ENCODE measurements around the gene GJA3. TPM values are rescaled to one million over a fixed set of nuclear protein-coding genes. Genes with fewer than 3 reads are reported as not detected.

GJA3 gene
- total and polyA plus RNA-seq, 4 donors, result 0.02 to 0.05 TPM; not detected in 2

- TF ChIP-seq CTCF (IDR thresholded peaks at IDR 0.05; ENCODE audit: low read depth, low read length, missing input control) (no peak), JUND (IDR thresholded peaks at IDR 0.05) (no peak)
These were observed 15.3 kb downstream of the GJA3 start (continued) for GRCh38 chr13:20145521-20145920.

- Histone ChIP-seq H3K4me3 (ENCODE audit: low read depth in 1 of 3, low read length in 3 of 3) (no peak overlapping the region), H3K9ac (ENCODE audit: low read depth in 1 of 2, low read length in 2 of 2) (no peak overlapping the region), H3K9me3 (ENCODE audit: control insufficient read depth in 4 of 4, low read length in 3 of 4) (no peaks in the 10 kb centered on the region), H3K27me3 (ENCODE audit: control insufficient read depth in 4 of 4, insufficient read depth in 4 of 4, low read length in 3 of 4) (peaks cover 0 to 9% (median 2%) of the 10 kb centered on the region in 4 donors), H3K4me1 (ENCODE audit: control insufficient read depth in 4 of 4, insufficient read depth in 4 of 4, low read length in 3 of 4) (peaks cover 0 to 2% (median 0%) of the 10 kb centered on the region in 4 donors), H3K36me3 (ENCODE audit: control insufficient read depth in 4 of 4, insufficient read depth in 3 of 4, low read depth in 1 of 4, low read length in 3 of 4) (no peaks in the 10 kb centered on the region), H3K27ac (ENCODE audit: low read depth in 1 of 2, low read length in 2 of 2) (no peak overlapping the region)
- no peak for DNase-seq (ENCODE audit: low spot score)
- WGBS, result 84% methylated on average over 12 of the region's 12 CpGs
- no peak for TF ChIP-seq REST (IDR thresholded peaks at IDR 0.05)
These were observed 16.6 kb downstream of the GJA3 start for GRCh38 chr13:20144141-20144850.

- DNase-seq (ENCODE audit: low spot score), result no peak
- no peaks in the 10 kb centered on the region for H3K9me3 ChIP-seq (ENCODE audit: control insufficient read depth in 4 of 4, low read length in 3 of 4)
- TF ChIP-seq ATF3 (IDR thresholded peaks at IDR 0.05) (no peak), YY1 (IDR thresholded peaks at IDR 0.05) (no peak), RXRA (IDR thresholded peaks at IDR 0.05) (no peak), REST (IDR thresholded peaks at IDR 0.05) (no peak), ZBTB33 (IDR thresholded peaks at IDR 0.05) (no peak), SP1 (IDR thresholded peaks at IDR 0.05) (no peak), JUND (IDR thresholded peaks at IDR 0.05) (no peak), FOXA2 (IDR thresholded peaks at IDR 0.05) (no peak), TAF1 (conservative IDR thresholded peaks at IDR 0.05) (no peak), HNF4G (IDR thresholded peaks at IDR 0.05) (no peak), GABPA (IDR thresholded peaks at IDR 0.05 in 1 of 2, conservative IDR thresholded peaks at IDR 0.05 in 1 of 2) (no peak), RAD21 (IDR thresholded peaks at IDR 0.05) (no peak), FOXA1 (IDR thresholded peaks at IDR 0.05) (no peak), NR2F2 (IDR thresholded peaks at IDR 0.05) (no peak), HNF4A (conservative IDR thresholded peaks at IDR 0.05) (no peak)
These were observed 17.8 kb downstream of the GJA3 start for GRCh38 chr13:20142927-20143480.

More at GRCh38 chr13:20142927-20143480, 17.8 kb downstream of the GJA3 start:
- Histone ChIP-seq H3K9ac (ENCODE audit: low read depth in 1 of 2, low read length in 2 of 2) (no peak overlapping the region), H3K36me3 (ENCODE audit: control insufficient read depth in 4 of 4, insufficient read depth in 3 of 4, low read depth in 1 of 4, low read length in 3 of 4) (no peaks in the 10 kb centered on the region), H3K27ac (ENCODE audit: low read depth in 1 of 2, low read length in 2 of 2) (no peak overlapping the region), H3K4me1 (ENCODE audit: control insufficient read depth in 4 of 4, insufficient read depth in 4 of 4, low read length in 3 of 4) (peaks cover 0 to 2% (median 0%) of the 10 kb centered on the region in 4 donors), H3K4me3 (ENCODE audit: low read depth in 1 of 3, low read length in 3 of 3) (no peak overlapping the region), H3K27me3 (ENCODE audit: control insufficient read depth in 4 of 4, insufficient read depth in 4 of 4, low read length in 3 of 4) (peaks cover 0 to 9% (median 2%) of the 10 kb centered on the region in 4 donors)
- 84% methylated on average over 30 of the region's 30 CpGs for WGBS
